DND-41 (cell line): ENCODE data around the gene DDX52.

Source experiments
- CTCF ChIP-seq: IDR thresholded peaks from 2 replicates; pipeline ENCODE4 v1.5.1; 2012; ENCODE audit warnings: borderline replicate concordance, low read length, moderate library complexity, mild to moderate bottlenecking; ENCODE audit not compliant: poor library complexity, severe bottlenecking; ENCODE audit errors: extremely low read depth
- EZH2 ChIP-seq: IDR thresholded peaks from 3 replicates; pipeline ENCODE4 v1.6.1; 2012; ENCODE audit warnings: borderline replicate concordance, low read depth, mild to moderate bottlenecking, moderate library complexity, low read length, inconsistent platforms; ENCODE audit not compliant: severe bottlenecking

- TF ChIP-seq CTCF = no peak
- no peak for TF ChIP-seq EZH2
Observed at GRCh38 chr17:37676115-37676925, 33.1 kb upstream of the DDX52 start.
